Spinal cord (tissue), 4 donors: ENCODE results near the gene RIMBP3B. TPM values are rescaled to one million over a fixed set of nuclear protein-coding genes. Genes with fewer than 3 reads are reported as not detected.

ENCODE experiments used
- polyA plus RNA-seq, 2 donors: library from polyadenylated mRNA; unstranded; fragments of 120-200 nt; gene quantifications; one replicate each; pipeline ENCODE4 v1.2.1, GENCODE V29; 2013; ENCODE audit not compliant: insufficient read length in 2 of 2
- small RNA-seq: library from RNA; depleted of rRNA; stranded (forward); fragments of <200 nt; gene quantifications from one replicate; pipeline ENCODE3, GENCODE V24; 2014; ENCODE audit warnings: low replicate concordance
- total RNA-seq, 2 donors: library from RNA; depleted of rRNA in 1 of 2; stranded (reverse); fragments of 120-200 nt in 1 of 2; fragments of >200 nt in 1 of 2; gene quantifications; one replicate each; pipeline versions ENCODE4 v1.2.3 to v1.2.4, GENCODE V29; 2013 to 2014

Gene RIMBP3B
- total and polyA plus RNA-seq, 4 donors, result 0.22 to 0.40 TPM; not detected in 2

Small RNAs within 50 kb of the gene (small RNA-seq; reads per million reads assigned to genes)
- not detected for gene RF00492
- not detected for gene RN7SKP63

Other genes starting within 250 kb of the RIMBP3B start
- 1 to 10 TPM; 3.6 to 5.7 TPM for gene HIC2, start 33.6 kb downstream of the RIMBP3B start, total RNA-seq
- gene HIC2, start 33.6 kb downstream of the RIMBP3B start, polyA plus RNA-seq, result 1 to 10 TPM; 7.1 to 8.4 TPM
- 1 to 10 TPM; 3.9 to 4.7 TPM for gene TMEM191C, start 83.6 kb downstream of the RIMBP3B start, total RNA-seq
- 10 to 100 TPM; 12.4 to 23.9 TPM for gene TMEM191C, start 83.6 kb downstream of the RIMBP3B start, polyA plus RNA-seq
- under 1 TPM; 0.30 to 0.39 TPM for gene RIMBP3C, start 167.7 kb downstream of the RIMBP3B start, total RNA-seq
- under 1 TPM; 0.70 to 0.83 TPM for gene RIMBP3C, start 167.7 kb downstream of the RIMBP3B start, polyA plus RNA-seq
- 10 to 100 TPM; 34.1 to 46.6 TPM for gene UBE2L3, start 184.0 kb downstream of the RIMBP3B start, total RNA-seq
- 10 to 100 TPM; 67.9 to 75.3 TPM for gene UBE2L3, start 184.0 kb downstream of the RIMBP3B start, polyA plus RNA-seq
- 1 to 10 TPM; 5.0 to 10.0 TPM for gene YDJC, start 246.3 kb downstream of the RIMBP3B start, total RNA-seq
- 10 to 100 TPM; 17.0 to 17.6 TPM for gene YDJC, start 246.3 kb downstream of the RIMBP3B start, polyA plus RNA-seq
- gene CCDC116, start 249.0 kb downstream of the RIMBP3B start, total RNA-seq, result under 1 TPM; 0.20 to 0.28 TPM
- gene CCDC116, start 249.0 kb downstream of the RIMBP3B start, polyA plus RNA-seq, result 1 to 10 TPM in 1 of 2 donors, under 1 TPM in 1; 0.63 to 1.1 TPM